GM12892 (cell line): ENCODE measurements around the gene DOCK4.

Experiments
- POLR2A ChIP-seq: IDR thresholded peaks from 2 replicates; pipeline ENCODE4 v1.6.1; 2011; ENCODE audit warnings: low read depth, low read length, control low read depth
- TAF1 ChIP-seq: IDR thresholded peaks from 2 replicates; pipeline ENCODE4 v1.6.1; 2011; ENCODE audit warnings: low read depth, mild to moderate bottlenecking, control low read depth, low read length, borderline replicate concordance

- TF ChIP-seq POLR2A (no peak), TAF1 (no peak)
Observed at GRCh38 chr7:112093409-112093808, 112.8 kb downstream of the DOCK4 start.
